T follicular helper cell (primary cell): Measurements from ENCODE around the gene ARL2.
"Not testable (repeated sequence)": the region's sequence is repeated elsewhere in the genome, so short reads cannot be mapped to it uniquely, and the experiment has no call there.

ENCODE experiments used
- DNase-seq: peaks from one replicate; pipeline ENCODE4 v3.0.0-alpha.2; 2020; ENCODE audit warnings: low read depth

The ARL2 gene

DNA sequence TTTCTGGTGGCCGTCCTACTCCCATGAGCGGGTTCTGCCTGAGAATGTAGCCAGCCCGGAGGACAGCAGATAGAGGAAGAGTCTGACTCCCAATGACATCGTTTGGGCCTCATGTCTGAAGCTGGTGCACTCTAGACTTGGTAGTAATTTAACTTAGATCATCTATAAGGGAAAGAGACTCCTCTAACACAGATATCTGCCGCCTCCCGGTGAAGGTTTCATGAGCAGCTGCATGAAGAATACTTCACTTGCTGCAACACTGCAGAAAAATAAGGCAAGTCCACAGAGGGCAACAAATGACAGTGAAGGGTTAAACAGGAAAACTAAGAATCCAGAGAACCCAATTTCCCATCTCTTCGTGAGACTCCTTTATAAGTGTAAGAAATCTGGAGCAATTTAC, 5.9 kb upstream of the ARL2 start:
- DNase-seq = no peak

DNA sequence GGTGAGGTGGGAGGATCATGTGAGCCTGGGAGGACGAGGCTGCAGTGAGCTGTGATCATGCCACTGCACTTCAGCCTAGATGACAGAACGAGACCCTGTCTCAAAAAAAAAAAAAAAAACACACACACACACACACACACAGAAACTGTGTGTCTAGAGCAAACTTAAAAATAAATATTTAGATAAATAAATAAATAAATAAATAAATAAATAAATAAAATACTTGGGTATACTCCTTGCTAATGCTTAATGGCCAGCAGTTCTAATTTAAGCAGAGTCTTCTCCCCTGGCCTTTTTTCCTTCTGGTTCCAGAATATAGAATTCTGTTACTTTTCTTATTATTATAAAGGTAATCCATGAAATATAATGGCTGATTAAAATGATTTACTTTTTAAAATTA, 5.1 kb upstream of the ARL2 start:
- no peak for DNase-seq

DNA sequence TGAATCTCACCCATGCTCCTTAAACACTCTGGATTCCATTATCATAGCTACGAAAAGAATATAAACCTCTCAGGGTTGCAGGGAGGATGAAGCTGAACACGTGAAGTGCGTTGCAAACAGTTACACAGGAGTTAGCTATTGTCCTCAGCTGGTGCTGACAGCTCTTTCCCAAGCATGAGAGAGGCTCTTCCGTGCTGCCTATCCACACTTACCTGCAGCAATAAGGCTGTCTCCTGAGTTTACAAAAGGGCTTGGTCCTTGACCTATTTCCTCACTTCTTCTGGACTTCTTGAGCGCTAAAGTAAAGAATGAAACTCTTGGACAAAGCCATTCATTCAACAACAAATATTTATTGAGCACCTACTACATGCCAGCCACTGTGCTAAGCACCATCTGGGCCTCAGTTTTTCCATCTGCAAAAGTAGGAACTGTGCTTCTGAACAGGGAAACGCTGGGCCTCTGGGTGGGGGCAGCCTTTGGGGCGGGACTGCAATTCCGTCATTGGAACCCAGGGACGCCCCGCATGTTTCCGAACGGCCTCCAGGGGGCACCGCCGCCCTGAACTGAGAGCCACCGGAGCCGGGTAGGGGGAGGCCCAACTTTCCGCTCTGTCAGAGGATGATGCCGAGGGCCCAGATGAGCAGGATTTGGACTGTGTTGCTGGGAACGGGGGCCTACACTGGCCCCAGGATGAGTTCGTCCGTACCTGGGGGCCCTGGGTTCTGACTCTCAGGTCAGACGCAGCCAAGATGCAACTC, 651 bp upstream of the ARL2 start:
- DNase-seq = peak; percentile 86

DNA sequence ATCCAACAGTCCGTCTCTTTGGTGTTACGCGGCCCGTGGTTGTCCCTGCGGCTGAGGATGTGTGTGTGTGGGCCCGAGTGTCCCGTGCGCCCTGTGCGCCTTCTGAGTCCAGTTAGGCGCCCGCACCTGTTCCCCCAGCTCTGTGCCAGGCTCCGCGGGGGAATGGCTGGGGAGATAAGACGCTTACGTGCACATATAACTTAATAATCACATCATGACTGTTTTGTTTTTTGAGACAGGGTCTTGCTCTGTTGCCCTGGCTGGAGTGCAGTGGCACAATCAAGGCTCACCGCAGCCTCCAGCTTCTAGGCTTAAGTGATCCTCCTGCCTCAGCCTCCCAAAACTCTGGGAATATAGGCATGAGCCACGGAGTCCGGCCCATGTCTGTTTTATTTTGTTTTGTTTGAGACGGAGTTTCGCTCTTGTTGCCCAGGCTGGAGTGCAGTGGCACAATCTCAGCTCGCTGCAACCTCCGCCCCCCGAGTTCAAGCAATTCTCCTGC, 817 bp downstream of the ARL2 start:
- DNase-seq = no peak

DNA sequence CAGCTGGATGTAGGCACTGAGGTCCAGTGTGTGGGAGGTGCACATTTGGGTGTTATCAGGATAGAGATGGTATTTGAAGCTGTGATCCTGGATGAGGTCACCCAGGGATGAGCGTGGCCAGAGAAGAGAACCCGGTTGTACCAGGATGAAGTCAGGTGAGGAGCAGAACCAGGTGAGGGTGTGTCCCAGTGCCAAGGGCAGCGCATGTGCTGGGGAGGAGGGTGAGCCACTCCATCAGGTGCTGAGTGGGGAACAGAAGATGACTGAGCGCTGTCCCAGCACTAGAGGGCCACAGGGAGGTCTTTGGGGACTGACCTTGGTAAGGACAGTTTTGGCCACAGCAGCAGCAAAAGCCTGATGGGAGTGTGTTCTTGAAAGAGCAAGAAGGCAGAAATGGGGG, 2.7 kb downstream of the ARL2 start:
- DNase-seq = no peak

DNA sequence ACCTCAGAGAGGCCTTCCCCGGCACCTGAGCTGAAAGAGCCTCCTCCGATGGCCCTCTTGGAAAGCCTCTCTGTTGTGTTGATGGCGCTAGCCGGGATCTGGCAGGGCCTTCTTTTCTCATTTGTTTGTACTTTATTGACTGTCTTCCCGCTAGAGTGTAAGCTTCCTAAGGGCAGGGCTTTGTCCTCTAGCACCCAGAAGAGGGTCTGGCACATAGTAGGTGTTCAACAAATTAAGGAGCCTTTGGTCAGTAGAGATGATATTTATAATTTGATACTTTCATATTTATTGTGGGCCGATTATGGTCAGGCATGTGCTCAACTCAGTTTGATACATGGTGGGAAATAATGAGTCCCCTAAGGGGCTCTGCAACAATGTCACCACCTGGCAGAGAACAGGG, 4.0 kb downstream of the ARL2 start:
- no peak for DNase-seq

DNA sequence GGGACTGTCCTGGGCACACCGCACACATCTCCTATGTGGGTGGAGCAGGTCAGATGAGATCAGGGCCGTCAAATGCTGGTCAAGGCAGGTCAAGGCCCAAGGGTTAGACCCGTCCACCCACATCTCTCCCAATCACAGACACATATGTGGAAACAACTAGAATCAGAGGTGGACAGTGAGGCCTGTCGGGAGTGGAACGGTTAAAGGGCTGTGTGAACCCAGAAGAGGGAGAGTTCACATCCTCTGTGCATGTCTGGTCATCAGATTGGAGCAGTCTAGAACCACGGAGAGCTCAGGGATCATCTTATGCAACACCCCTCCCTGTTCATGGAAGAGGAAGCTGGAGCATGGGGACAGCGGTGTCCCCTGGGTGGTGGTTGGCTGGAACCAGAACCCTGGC, 5.9 kb downstream of the ARL2 start:
- no peak for DNase-seq

DNA sequence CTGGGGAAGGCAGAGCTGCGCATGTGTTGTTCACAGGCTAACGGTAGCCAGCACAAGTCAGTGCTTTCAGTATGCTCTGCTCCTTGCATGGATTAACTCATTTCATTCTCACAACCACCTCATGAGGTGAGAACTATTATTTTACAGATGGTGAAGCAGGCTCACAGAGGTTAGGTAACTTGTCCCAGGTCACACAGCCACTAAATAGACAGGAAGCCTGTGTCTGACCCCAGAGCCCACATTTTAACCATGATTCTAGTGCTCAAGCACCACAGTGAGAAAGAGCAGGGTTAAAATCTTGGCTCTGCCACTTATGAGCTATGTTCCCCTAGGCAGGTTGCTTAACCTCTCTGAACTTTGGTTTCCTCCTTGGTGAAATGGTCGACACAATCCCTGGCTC, 7.0 kb downstream of the ARL2 start:
- no peak for DNase-seq

DNA sequence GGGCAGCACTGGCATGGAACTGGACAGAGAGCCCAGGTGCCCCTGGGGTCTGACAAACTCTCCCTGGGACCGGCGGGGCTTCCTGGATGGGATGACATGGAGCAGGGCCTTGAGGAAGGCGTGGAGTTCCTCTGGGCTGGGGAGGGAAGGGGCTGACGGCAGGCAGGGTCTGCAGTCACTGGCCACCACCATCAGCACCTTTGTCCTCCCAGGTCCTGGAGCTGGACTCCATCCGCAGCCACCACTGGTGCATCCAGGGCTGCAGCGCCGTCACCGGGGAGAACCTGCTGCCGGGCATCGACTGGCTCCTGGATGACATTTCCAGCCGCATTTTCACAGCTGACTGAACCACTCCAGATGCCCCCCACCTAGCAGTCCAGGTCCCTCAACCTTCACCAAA, 7.5 kb downstream of the ARL2 start:
- no peak for DNase-seq

DNA sequence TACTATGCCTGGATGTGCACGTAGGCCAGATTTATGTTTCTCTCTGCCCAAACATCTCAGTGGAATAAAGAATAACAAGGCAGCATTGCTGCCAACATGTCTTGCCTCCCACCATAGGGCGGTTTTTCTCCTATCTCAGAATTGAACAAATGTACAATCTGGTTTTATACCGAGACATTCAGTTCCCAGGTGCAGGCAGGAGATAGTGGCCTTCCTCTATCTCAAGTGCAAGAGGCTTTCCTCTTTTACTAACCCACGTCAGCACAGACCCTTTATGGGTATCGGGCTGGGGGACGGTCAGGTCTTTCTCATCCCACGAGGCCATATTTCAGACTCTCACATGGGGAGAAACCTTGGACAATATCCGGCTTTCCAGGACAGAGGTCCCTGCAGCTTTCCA, 9.5 kb downstream of the ARL2 start:
- not testable (repeated sequence) for DNase-seq

DNA sequence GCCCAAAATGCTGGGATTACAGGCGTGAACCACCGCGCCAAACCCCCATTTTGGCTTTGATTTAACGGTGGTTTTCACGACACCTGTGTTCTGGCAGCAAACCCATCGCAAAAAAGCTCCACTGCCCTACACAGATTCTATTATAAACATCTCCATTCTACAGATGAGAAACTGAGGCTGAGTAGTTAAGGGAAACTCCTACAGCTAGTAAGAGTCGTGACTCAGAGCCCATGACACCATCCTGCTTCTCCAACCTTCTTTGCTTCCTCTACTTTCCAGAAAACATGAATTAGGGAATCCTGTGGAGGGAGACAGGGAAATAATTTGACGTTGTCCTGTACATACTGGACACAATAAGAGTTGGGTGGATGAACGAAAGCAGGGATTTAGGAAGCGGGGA, 12.8 kb downstream of the ARL2 start:
- no peak for DNase-seq

DNA sequence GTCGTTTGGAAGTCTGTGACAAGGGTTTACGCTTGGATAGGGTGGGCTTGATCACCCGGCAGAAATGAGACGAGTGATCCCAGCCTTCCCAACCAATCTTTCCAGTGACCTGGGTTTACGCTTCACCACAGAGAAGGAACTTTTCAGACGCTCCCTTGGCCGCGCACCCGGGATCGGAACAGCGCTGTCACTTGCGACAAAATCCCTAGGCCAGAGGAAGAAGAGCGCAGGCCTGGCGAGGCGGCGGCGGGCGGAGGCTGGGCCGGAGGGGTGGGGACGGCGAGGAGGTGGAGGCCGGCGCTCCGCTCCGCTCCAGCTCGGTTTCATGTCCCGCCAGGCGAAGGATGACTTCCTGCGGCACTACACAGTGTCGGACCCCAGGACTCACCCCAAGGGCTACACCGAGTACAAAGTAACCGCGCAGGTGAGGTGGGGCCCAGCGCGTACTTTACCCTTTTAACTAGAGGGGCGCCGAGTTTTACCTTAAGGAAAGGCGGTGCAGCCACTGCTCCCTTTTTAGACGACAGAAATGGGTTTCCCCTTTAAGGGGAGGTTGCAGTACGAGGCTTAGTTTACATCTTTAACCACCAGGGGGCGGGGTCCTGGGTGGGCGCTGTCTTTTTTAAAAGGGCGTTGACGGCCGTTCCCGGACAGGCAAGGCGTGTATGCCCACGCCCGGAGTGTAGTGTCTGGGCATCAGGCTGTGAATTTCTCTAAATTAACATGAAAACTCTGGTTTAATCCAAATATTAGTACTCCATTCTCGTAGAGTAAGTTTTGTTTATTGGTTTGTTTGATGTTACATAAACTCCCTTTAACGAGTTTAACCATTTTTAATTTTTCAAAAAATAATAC, 13.5 kb downstream of the ARL2 start, which contains the start of gene SNX15:
Gene SNX15, plus strand, starts transcription at position 227 of the 855 bp plus-strand sequence. Its CDS starts 99 bp downstream, at position 326.
- peak; percentile 86 for DNase-seq

DNA sequence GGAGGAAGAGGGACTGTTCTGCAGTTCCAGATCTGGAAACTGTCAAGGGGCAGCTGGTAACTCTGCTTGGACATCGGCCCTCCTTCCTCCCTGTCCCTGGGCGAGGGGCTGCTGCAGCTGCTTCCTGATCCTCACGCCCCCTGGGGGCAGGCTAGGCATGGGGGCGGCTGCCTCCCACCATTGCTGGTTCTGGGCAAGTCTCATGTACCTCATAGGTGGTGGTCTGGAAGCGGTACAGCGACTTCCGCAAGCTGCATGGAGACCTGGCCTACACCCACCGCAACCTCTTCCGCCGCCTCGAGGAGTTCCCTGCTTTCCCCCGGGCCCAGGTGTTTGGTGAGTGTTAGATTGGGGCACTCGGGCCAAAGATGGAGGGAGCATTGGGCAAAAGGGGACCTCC, 18.3 kb downstream of the ARL2 start:
- DNase-seq = no peak

DNA sequence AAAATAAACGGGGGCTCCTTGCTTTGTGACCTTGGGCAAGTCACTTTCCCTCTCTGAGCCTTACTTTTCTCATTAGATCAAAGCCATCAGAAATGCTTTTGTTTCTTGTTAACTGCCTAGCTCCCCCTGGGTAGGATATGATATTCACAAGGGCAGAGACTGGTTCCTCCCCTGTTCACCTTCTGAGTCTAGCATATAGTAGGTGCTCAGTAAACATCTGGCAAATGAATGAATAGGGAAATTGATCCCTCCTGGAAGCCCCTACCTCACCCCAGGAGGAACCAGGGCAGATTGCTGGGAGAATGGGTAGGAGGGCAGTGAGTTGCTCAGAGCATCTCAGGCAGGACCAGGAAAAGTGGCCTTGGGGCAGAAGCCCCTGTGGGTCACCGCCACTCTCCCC, 20.5 kb downstream of the ARL2 start:
- no peak for DNase-seq

DNA sequence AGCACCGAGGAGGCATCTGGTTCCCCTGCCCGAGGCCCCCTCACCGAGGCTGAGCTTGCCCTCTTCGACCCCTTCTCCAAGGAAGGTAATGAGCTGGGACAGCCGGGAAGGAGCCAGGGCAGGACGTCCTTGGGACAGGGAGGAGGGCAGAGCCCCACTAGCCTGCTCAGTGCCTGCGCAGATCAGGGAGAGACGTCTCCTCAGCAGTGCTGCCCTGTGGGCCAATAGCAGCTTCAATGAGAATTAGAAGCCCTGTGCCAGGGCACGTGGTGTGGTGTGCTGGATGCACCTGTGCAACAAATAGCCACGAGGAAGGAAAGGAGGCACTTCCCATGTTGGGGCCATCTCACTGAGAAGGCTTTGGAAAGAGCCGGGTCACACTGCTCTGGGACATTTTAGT, 21.6 kb downstream of the ARL2 start:
- no peak for DNase-seq

DNA sequence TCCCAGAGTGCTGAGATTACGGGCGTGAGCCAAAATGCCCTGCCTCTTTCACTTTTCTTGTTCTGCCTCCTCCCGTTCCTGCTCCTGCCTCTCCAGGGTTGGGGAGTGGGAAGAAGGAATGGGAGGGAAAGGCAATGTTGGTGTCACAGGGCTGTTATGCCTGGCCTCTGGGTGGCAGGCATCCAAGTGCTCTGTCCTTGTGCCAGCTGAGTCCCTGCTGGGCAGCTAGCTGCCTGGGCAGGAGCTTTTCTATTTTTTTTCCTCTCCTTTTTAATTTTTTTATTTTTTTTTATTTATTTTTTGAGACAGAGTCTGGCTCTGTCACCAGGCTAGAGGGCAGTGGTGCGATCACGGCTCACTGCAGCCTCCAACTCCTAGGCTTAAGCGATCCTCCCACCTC, 23.0 kb downstream of the ARL2 start:
- no peak for DNase-seq

DNA sequence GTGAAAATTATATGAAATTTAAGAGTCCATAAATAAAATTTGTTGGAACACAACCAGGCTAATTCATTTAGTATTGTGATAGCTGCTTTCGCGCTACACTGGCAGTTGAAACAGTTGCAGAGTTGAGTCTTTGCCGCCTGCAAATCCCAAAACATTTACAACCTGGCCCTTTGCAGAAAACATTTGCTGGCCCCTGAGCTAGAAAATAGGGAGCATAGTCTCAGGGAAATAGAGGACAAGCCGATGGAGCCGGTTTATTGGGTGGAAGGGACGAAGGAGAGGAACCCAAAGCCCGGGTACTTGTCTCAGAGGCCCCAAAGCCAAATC, 26.5 kb downstream of the ARL2 start:
- no peak for DNase-seq

DNA sequence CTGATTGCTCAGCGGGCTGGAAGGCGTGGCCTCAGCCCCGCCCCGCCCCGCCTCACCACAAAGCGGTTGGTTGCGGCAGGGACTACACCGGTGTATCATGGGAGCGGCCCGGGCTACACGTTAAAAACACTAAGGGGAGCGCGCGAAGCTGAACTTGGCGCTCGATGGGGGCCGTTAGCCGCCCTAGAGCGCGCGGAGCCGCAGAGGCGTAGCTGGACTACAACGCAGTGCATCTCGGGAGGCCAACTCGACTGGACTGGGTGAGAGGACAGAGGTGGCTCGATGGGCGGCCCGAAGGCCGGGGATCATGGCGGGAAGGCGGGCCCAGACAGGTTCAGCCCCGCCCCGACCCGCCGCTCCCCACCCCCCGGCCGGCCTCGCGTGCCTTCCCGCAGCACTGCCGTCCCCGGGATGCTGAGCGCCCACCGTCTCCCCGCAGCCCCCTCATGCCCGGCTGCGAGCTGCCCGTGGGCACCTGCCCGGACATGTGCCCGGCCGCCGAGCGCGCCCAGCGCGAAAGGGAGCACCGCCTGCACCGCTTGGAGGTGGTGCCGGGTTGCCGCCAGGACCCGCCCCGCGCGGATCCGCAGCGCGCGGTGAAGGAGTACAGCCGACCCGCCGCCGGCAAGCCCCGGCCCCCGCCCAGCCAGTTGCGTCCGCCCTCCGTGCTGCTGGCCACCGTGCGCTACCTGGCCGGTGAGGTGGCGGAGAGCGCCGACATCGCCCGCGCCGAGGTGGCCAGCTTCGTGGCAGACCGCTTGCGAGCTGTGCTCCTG, 27.1 kb downstream of the ARL2 start, which contains the start of gene SAC3D1:
Gene SAC3D1, plus strand, starts transcription at position 364 of the 776 bp plus-strand sequence. Its CDS starts 83 bp downstream, at position 447.
- peak; percentile 71 for DNase-seq

DNA sequence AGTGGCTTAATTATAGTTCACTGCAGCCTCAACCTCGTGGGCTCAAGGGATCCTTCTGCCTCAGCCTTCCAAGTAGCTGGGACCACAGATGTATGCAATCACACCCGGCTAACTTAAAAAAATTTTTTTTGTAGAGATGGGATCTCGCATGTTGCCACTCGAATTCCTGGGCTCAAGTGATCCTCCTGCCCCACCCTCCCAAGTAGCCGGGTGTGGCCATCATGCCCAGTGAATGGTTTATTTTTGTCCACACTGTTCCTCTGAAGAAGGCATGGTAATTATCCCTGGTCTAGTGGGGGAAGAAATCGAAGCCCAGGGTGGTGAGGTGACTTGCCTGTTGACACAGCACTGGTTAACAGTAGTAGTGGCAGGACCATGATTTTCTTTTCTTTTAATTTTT, 28.9 kb downstream of the ARL2 start:
- no peak for DNase-seq

DNA sequence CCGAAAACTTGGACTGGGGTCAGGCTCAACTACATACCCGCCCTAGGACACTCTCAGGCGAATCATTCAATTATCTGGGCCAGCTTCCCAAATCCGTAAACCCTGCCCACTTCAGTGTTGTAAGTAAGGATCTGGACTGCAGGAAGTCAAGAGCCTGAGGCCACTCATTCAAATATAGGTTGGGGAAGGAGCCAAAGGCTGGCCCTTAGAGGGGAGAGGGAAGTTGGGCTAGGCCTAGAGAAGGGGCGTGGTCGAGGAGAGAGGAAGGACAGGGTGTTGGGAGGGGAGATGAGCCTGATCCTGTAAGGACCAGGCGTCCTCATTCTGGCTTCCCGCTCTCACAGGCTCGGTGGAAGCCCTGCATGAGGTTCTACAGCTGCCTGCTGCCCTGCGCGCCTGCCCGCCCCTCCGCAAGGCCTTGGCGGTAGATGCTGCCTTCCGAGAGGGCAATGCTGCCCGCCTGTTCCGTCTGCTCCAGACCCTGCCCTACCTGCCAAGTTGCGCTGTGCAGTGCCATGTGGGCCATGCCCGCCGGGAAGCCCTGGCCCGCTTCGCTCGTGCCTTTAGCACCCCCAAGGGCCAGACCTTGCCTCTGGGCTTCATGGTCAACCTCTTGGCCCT, 30.0 kb downstream of the ARL2 start:
- DNase-seq = no peak

DNA sequence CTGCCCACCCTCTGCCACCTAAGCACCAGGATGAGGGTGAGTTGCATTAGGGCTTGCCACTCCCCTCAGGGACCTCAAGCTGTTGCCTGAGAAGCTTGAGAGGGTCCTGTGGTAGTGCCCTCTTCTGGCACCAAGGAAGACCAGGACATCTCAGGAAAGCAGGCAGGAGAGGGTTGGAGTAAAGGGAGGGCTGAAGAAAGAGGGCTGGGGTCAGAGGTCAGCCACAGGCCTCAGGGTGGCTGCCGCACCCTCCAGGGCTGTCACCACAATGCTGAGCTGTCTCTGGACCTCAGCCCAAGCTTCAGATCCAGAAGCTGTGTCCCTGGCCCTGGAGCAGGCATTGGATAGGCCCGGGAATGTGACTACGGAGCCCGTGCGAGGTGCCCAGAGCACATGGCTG, 31.1 kb downstream of the ARL2 start:
- no peak for DNase-seq

DNA sequence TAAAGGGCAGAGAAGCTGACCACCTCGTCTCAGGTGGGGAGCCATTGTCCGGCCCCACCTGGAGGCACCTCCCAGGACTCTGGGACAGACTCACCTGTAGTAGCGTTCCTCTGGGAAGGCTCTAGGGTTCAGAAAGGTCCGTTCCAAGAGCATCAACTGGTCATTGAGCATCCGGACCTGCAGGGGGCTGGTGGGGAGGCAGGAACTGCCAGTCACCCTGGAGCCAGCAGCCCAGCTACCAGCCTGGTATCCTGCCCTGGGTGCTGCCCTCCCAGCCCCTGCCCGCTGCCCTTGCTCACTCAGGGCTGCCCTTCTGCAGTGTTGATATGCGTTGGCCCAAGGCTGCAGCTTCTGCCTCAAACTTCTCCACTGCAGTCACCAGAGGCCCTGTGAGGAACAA, 31.8 kb downstream of the ARL2 start:
- no peak for DNase-seq
